Measurements from ENCODE around the gene NUCKS1. TPM values are rescaled to one million over a fixed set of nuclear protein-coding genes. Genes with fewer than 3 reads are reported as not detected.

NUCKS1 gene, protein sequence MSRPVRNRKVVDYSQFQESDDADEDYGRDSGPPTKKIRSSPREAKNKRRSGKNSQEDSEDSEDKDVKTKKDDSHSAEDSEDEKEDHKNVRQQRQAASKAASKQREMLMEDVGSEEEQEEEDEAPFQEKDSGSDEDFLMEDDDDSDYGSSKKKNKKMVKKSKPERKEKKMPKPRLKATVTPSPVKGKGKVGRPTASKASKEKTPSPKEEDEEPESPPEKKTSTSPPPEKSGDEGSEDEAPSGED
- total RNA-seq (2021), result 273 and 319 TPM in 2 replicates
- Bru-seq, nascent RNA, result percentile 99 among the genes with signal in this experiment
- BruChase-seq, experiment 1, labeled RNA remaining after a 2-hour chase, result percentile 98 among the genes with signal in this experiment
- percentile 99 among the genes with signal in this experiment for BruChase-seq, experiment 2, labeled RNA remaining after a 6-hour chase
- long read RNA-seq, full-length matches to known transcripts, result 1 of 59 reads
- long read RNA-seq, partial matches to known transcripts, result 4 of 59 reads
- long read RNA-seq, other reads (novel, unspliced or antisense), result 54 of 59 reads

DNA sequence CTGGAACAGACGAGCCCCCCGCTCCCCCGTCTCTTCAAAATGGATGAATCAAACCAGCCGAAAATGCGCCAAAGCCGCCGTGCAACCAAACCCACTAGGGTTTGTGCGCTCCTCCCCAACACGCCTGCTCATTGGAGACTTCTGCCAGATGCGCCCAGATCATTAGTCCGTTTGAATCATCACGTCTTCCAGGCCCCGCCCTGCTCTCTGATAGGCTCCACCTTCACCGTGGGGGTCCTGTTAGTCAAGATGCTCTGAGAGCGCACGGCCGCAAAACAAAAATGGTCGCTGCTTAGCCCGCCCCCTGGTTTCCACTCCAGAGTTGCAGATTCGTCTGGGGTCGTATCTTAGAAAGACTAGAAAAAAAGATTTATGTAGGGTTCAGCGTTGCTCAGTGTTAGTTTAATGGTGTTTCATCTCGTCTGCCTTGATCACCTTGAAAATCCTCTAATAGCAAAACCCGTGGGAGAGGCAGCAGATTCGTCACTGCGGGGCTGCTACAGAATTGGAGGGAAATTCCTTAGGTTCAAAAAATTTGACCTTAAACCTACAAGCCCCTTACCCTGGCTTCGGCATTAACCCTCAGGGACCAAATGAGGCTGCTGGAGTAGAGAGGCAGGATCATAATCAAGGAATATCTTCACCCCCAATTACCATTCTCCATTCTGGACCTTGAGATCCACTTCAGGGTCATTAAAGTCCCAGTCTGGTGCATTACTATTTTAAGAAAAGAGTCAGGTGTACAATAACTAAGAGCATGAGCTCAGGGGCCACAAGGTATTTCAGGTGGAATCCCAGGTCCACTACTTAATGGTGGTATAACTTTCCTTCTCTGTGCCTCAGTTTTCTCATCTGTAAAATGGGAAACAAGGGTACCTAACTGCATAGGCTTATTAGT, at the start of gene NUCKS1:
NUCKS1 (minus strand) TSS at position 45 of the 898 bp plus-strand sequence. CDS start 209 bp downstream, outside the sequence.
- CTCF ChIA-PET, result no interaction called here
- H3K4me1 ChIP-seq (replicated peaks; ENCODE audit: insufficient read depth), result peaks cover 22% of the 10 kb centered on the region
- peaks cover 20% of the 10 kb centered on the region; the same call in 1 of the 2 replicates for H3F3A ChIP-seq (ENCODE audit: insufficient read depth, low read depth)
- no peaks in the 10 kb centered on the region for H3K9me3 ChIP-seq (ENCODE audit: insufficient read depth, low read depth)
- peaks cover 37% of the 10 kb centered on the region for H4K20me1 ChIP-seq (ENCODE audit: insufficient read depth)
- H3K27ac ChIP-seq, result peak within 1 kb of the TSS; percentile 74
- peak within 1 kb of the TSS; percentile 85 for H3K4me3 ChIP-seq
- H3K27me3 ChIP-seq (ENCODE audit: insufficient read depth, low read depth), result no peaks in the 10 kb centered on the region
- H3K4me2 ChIP-seq, result peak within 1 kb of the TSS; percentile 89
- peak within 1 kb of the TSS; percentile 94 for H2AFZ ChIP-seq
- H3K9me2 ChIP-seq (ENCODE audit: insufficient read depth), result no peaks in the 10 kb centered on the region
- TF ChIP-seq, protein P1, sequence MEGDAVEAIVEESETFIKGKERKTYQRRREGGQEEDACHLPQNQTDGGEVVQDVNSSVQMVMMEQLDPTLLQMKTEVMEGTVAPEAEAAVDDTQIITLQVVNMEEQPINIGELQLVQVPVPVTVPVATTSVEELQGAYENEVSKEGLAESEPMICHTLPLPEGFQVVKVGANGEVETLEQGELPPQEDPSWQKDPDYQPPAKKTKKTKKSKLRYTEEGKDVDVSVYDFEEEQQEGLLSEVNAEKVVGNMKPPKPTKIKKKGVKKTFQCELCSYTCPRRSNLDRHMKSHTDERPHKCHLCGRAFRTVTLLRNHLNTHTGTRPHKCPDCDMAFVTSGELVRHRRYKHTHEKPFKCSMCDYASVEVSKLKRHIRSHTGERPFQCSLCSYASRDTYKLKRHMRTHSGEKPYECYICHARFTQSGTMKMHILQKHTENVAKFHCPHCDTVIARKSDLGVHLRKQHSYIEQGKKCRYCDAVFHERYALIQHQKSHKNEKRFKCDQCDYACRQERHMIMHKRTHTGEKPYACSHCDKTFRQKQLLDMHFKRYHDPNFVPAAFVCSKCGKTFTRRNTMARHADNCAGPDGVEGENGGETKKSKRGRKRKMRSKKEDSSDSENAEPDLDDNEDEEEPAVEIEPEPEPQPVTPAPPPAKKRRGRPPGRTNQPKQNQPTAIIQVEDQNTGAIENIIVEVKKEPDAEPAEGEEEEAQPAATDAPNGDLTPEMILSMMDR (conservative IDR thresholded peaks at IDR 0.05), result no peak; the same call in 1 of the 2 replicates
- TF ChIP-seq EZH2 (IDR thresholded peaks at IDR 0.05; ENCODE audit: low read depth), result no peak
- peaks cover 43% of the 10 kb centered on the region for H3K79me2 ChIP-seq (ENCODE audit: low read depth)
- BruUV-seq (replicated peaks), result TSS peak; percentile 81
- intact Hi-C loops (cut with micrococcal nuclease; ENCODE audit: unreplicated experiment), result loop anchor here (2.0 kb wide), 1 partner anchor 24 kb away; the partner anchor contains the start of gene RAB29
- POLR2A ChIA-PET (ENCODE audit: unreplicated experiment), result no interaction called here
- peak; percentile 97 for DNase-seq
- H3K36me3 ChIP-seq (ENCODE audit: low read depth), result peaks cover 17% of the 10 kb centered on the region

DNA sequence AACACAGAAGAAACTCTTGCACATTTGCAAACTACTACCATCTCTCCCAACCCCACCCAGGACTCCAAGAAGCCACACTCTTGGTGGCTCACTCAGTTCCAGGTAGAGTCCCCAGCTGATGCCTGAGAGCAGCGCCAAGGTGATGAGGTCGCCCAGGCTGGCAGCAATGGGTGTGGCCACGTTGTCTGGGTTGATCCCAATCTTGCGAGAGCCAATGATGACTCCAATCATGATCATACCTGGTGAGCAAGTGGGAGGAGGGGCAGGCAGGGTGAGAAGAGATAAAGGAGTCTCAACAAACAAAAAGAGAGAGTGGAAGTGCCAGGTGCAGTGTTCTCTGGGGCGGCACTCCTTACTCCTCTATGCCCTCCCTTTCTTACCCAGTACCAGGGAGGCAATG, 48.6 kb upstream of the NUCKS1 start:
- no peak for TF ChIP-seq EZH2 (IDR thresholded peaks at IDR 0.05; ENCODE audit: low read depth)
- TF ChIP-seq, protein P1 (conservative IDR thresholded peaks at IDR 0.05), result no peak
- no peak overlapping the region for H3K27ac ChIP-seq
- H3K9me2 ChIP-seq (ENCODE audit: insufficient read depth), result no peaks in the 10 kb centered on the region
- no peaks in the 10 kb centered on the region; the same call in 1 of the 2 replicates for H4K20me1 ChIP-seq (ENCODE audit: insufficient read depth)
- H3K4me1 ChIP-seq (replicated peaks; ENCODE audit: insufficient read depth), result no peaks in the 10 kb centered on the region
- no peak overlapping the region for H3K4me2 ChIP-seq
- H3K27me3 ChIP-seq (ENCODE audit: insufficient read depth, low read depth), result no peaks in the 10 kb centered on the region
- POLR2A ChIA-PET (ENCODE audit: unreplicated experiment), result interaction anchor here (0.6 kb wide), 1 partner anchor 139 kb away, joined by 3 read pairs; no protein-coding TSS in a partner anchor
- 0 out of 2 replicates have a peak, but pooled peaks cover 3% of the 10 kb centered on the region for H3K79me2 ChIP-seq (ENCODE audit: low read depth)
- intact Hi-C loops (cut with micrococcal nuclease; ENCODE audit: unreplicated experiment), result no loop called here
- no TSS peak for BruUV-seq (replicated peaks)
- peak in 1 of 2 experiments; percentile 16 for DNase-seq
- no peak overlapping the region for H2AFZ ChIP-seq
- H3K4me3 ChIP-seq, result no peak overlapping the region
- CTCF ChIA-PET, result no interaction called here
- no peaks in the 10 kb centered on the region for H3K9me3 ChIP-seq (ENCODE audit: insufficient read depth, low read depth)
- no peaks in the 10 kb centered on the region for H3K36me3 ChIP-seq (ENCODE audit: low read depth)
- no peaks in the 10 kb centered on the region for H3F3A ChIP-seq (ENCODE audit: insufficient read depth, low read depth)

DNA sequence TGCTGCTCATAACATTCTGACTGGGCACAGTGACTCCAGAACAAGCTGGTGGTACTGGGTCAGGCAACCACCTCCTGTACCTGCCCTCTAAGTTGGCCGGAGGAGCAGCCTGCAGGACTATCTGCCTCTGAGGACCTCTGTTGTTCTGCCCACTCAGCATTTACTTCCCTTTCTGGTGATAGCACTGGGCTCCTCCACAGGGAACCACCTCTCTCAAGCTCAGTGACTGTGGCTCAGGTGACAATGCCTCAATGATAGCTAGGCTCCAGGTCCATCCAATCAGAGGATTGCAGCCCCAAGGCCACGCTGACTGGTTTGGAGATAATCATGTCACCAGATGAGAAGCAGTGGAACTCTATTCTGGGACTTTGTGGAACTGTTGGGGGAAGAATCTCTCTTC, 47.2 kb upstream of the NUCKS1 start:
- POLR2A ChIA-PET (ENCODE audit: unreplicated experiment), result no interaction called here

More for the DNA sequence above, 47.2 kb upstream of the NUCKS1 start:
- H3K4me3 ChIP-seq, result no peak overlapping the region
- no peak overlapping the region for H3K27ac ChIP-seq
- no peaks in the 10 kb centered on the region for H3K9me2 ChIP-seq (ENCODE audit: insufficient read depth)
- intact Hi-C loops (cut with micrococcal nuclease; ENCODE audit: unreplicated experiment), result no loop called here
- no peaks in the 10 kb centered on the region for H3K27me3 ChIP-seq (ENCODE audit: insufficient read depth, low read depth)
- BruUV-seq (replicated peaks), result no TSS peak
- H3K9me3 ChIP-seq (ENCODE audit: insufficient read depth, low read depth), result no peaks in the 10 kb centered on the region
- H3K4me2 ChIP-seq, result no peak overlapping the region
- 0 out of 2 replicates have a peak, but pooled peaks cover 3% of the 10 kb centered on the region for H3F3A ChIP-seq (ENCODE audit: insufficient read depth, low read depth)
- H3K36me3 ChIP-seq (ENCODE audit: low read depth), result no peaks in the 10 kb centered on the region
- H3K4me1 ChIP-seq (replicated peaks; ENCODE audit: insufficient read depth), result no peaks in the 10 kb centered on the region
- CTCF ChIA-PET, result no interaction called here
- no peaks in the 10 kb centered on the region for H3K79me2 ChIP-seq (ENCODE audit: low read depth)
- no peak overlapping the region for H2AFZ ChIP-seq
- DNase-seq, result no peak
- H4K20me1 ChIP-seq (ENCODE audit: insufficient read depth), result no peaks in the 10 kb centered on the region; the same call in 1 of the 2 replicates
- TF ChIP-seq EZH2 (IDR thresholded peaks at IDR 0.05; ENCODE audit: low read depth), result no peak
- TF ChIP-seq, protein P1 (conservative IDR thresholded peaks at IDR 0.05), result no peak

Measured in PC-9 (cell line).